Measurements from ENCODE around the gene RYR3. TPM values are rescaled to one million over a fixed set of nuclear protein-coding genes. Genes with fewer than 3 reads are reported as not detected.

RYR3 gene
- total RNA-seq, 1 donor from 2014 or later, result 0.08 TPM

- H3K27me3 ChIP-seq (ENCODE audit: low read depth), result peaks cover 35% of the 10 kb centered on the region
- H3K27ac ChIP-seq (replicated peaks), result no peak overlapping the region
- H3K4me1 ChIP-seq, result no peaks in the 10 kb centered on the region
- H3K4me3 ChIP-seq, result no peak overlapping the region
- intact Hi-C loops (cut with micrococcal nuclease), result no loop called here
- peaks cover 12% of the 10 kb centered on the region for H3K9me3 ChIP-seq (replicated peaks)
- TF ChIP-seq CTCF (IDR thresholded peaks at IDR 0.05; ENCODE audit: borderline replicate concordance), result no peak
- no peak for DNase-seq
- H3K36me3 ChIP-seq, result no peaks in the 10 kb centered on the region
These were observed 443.5 kb downstream of the RYR3 start for GRCh38 chr15:33754242-33754641.

GRCh38 chr15:33756961-33757360, 446.2 kb downstream of the RYR3 start:
- H3K4me3 ChIP-seq, result no peak overlapping the region
- DNase-seq, result no peak
- no peak overlapping the region for H3K27ac ChIP-seq (replicated peaks)
- no peaks in the 10 kb centered on the region for H3K36me3 ChIP-seq
- intact Hi-C loops (cut with micrococcal nuclease), result no loop called here
- TF ChIP-seq CTCF (IDR thresholded peaks at IDR 0.05; ENCODE audit: borderline replicate concordance), result no peak
- peaks cover 37% of the 10 kb centered on the region for H3K27me3 ChIP-seq (ENCODE audit: low read depth)
- peaks cover 2% of the 10 kb centered on the region for H3K9me3 ChIP-seq (replicated peaks)
- no peaks in the 10 kb centered on the region for H3K4me1 ChIP-seq

- no peak for TF ChIP-seq CTCF (IDR thresholded peaks at IDR 0.05; ENCODE audit: borderline replicate concordance)
- no peaks in the 10 kb centered on the region for H3K9me3 ChIP-seq (replicated peaks)
- DNase-seq, result no peak
- intact Hi-C loops (cut with micrococcal nuclease), result no loop called here
- no peak overlapping the region for H3K4me3 ChIP-seq
- H3K36me3 ChIP-seq, result no peaks in the 10 kb centered on the region
- H3K27me3 ChIP-seq (ENCODE audit: low read depth), result peaks cover 40% of the 10 kb centered on the region
- H3K27ac ChIP-seq (replicated peaks), result no peak overlapping the region
- H3K4me1 ChIP-seq, result no peaks in the 10 kb centered on the region
These were observed 446.9 kb downstream of the RYR3 start for GRCh38 chr15:33757516-33758232.

GRCh38 chr15:33766389-33766788, 455.6 kb downstream of the RYR3 start:
- Histone ChIP-seq H3K9me3 (replicated peaks) (no peaks in the 10 kb centered on the region), H3K27ac (replicated peaks) (no peak overlapping the region), H3K27me3 (ENCODE audit: low read depth) (peaks cover 17% of the 10 kb centered on the region), H3K36me3 (no peaks in the 10 kb centered on the region), H3K4me3 (no peak overlapping the region), H3K4me1 (no peaks in the 10 kb centered on the region)
- no peak for DNase-seq
- intact Hi-C loops (cut with micrococcal nuclease), result no loop called here
- TF ChIP-seq CTCF (IDR thresholded peaks at IDR 0.05; ENCODE audit: borderline replicate concordance), result no peak

- Histone ChIP-seq H3K36me3 (no peaks in the 10 kb centered on the region), H3K27me3 (ENCODE audit: low read depth) (peaks cover 15% of the 10 kb centered on the region), H3K4me3 (no peak overlapping the region), H3K9me3 (replicated peaks) (no peaks in the 10 kb centered on the region), H3K27ac (replicated peaks) (no peak overlapping the region), H3K4me1 (no peaks in the 10 kb centered on the region)
- intact Hi-C loops (cut with micrococcal nuclease), result no loop called here
- TF ChIP-seq CTCF (IDR thresholded peaks at IDR 0.05; ENCODE audit: borderline replicate concordance), result no peak
- no peak for DNase-seq
These were observed 458.0 kb downstream of the RYR3 start for GRCh38 chr15:33768670-33769190.

Measured in left ventricle myocardium inferior (tissue), 1 donor.